ENCODE results near the gene FAM219B.

Gene FAM219B

GRCh38 chr15:74893627-74894026, 13.0 kb downstream of the FAM219B start:
- H3K4me1 ChIP-seq (ENCODE audit: insufficient read depth, poor library complexity, severe bottlenecking), result peaks cover 8% of the 10 kb centered on the region
- no peak overlapping the region for H3K4me3 ChIP-seq (ENCODE audit: severe bottlenecking)
- no peaks in the 10 kb centered on the region for H3K27me3 ChIP-seq (ENCODE audit: insufficient read depth, poor library complexity, severe bottlenecking)
- H3K36me3 ChIP-seq (ENCODE audit: low read depth), result peaks cover 42% of the 10 kb centered on the region
- DNase-seq (ENCODE audit: low spot score) (no peak), ATAC-seq (ENCODE audit: low read depth) (no peak)
- no peaks in the 10 kb centered on the region for H3K9me3 ChIP-seq (ENCODE audit: severe bottlenecking)
- no peak overlapping the region for H3K27ac ChIP-seq (ENCODE audit: poor library complexity, severe bottlenecking)
- TF ChIP-seq CTCF (IDR thresholded peaks at IDR 0.05; ENCODE audit: poor library complexity, severe bottlenecking), result no peak

GRCh38 chr15:74892931-74893330, 13.7 kb downstream of the FAM219B start:
- H3K27ac ChIP-seq (ENCODE audit: poor library complexity, severe bottlenecking), result no peak overlapping the region
- peaks cover 42% of the 10 kb centered on the region for H3K36me3 ChIP-seq (ENCODE audit: low read depth)
- no peak for DNase-seq (ENCODE audit: low spot score)
- TF ChIP-seq CTCF (IDR thresholded peaks at IDR 0.05; ENCODE audit: poor library complexity, severe bottlenecking), result no peak
- H3K9me3 ChIP-seq (ENCODE audit: severe bottlenecking), result no peaks in the 10 kb centered on the region
- no peak overlapping the region for H3K4me3 ChIP-seq (ENCODE audit: severe bottlenecking)
- no peak for ATAC-seq (ENCODE audit: low read depth)
- H3K27me3 ChIP-seq (ENCODE audit: insufficient read depth, poor library complexity, severe bottlenecking), result no peaks in the 10 kb centered on the region
- peaks cover 8% of the 10 kb centered on the region for H3K4me1 ChIP-seq (ENCODE audit: insufficient read depth, poor library complexity, severe bottlenecking)

- H3K4me3 ChIP-seq (ENCODE audit: severe bottlenecking), result no peak overlapping the region
- no peak for DNase-seq (ENCODE audit: low spot score)
- H3K27ac ChIP-seq (ENCODE audit: poor library complexity, severe bottlenecking), result no peak overlapping the region
- no peak for TF ChIP-seq CTCF (IDR thresholded peaks at IDR 0.05; ENCODE audit: poor library complexity, severe bottlenecking)
- H3K36me3 ChIP-seq (ENCODE audit: low read depth), result peaks cover 42% of the 10 kb centered on the region
- peaks cover 8% of the 10 kb centered on the region for H3K4me1 ChIP-seq (ENCODE audit: insufficient read depth, poor library complexity, severe bottlenecking)
- no peaks in the 10 kb centered on the region for H3K27me3 ChIP-seq (ENCODE audit: insufficient read depth, poor library complexity, severe bottlenecking)
- no peaks in the 10 kb centered on the region for H3K9me3 ChIP-seq (ENCODE audit: severe bottlenecking)
- ATAC-seq (ENCODE audit: low read depth), result no peak
Measured at GRCh38 chr15:74892313-74892712, 14.3 kb downstream of the FAM219B start.

- DNase-seq (ENCODE audit: low spot score), result no peak
- Histone ChIP-seq H3K4me1 (ENCODE audit: insufficient read depth, poor library complexity, severe bottlenecking) (peaks cover 8% of the 10 kb centered on the region), H3K9me3 (ENCODE audit: severe bottlenecking) (no peaks in the 10 kb centered on the region), H3K27me3 (ENCODE audit: insufficient read depth, poor library complexity, severe bottlenecking) (no peaks in the 10 kb centered on the region), H3K27ac (ENCODE audit: poor library complexity, severe bottlenecking) (no peak overlapping the region), H3K36me3 (ENCODE audit: low read depth) (peaks cover 33% of the 10 kb centered on the region), H3K4me3 (ENCODE audit: severe bottlenecking) (no peak overlapping the region)
- no peak for TF ChIP-seq CTCF (IDR thresholded peaks at IDR 0.05; ENCODE audit: poor library complexity, severe bottlenecking)
- ATAC-seq (ENCODE audit: low read depth), result no peak
Measured at GRCh38 chr15:74891469-74891868, 15.2 kb downstream of the FAM219B start.

GRCh38 chr15:74890665-74890960, 16.0 kb downstream of the FAM219B start:
- H3K4me3 ChIP-seq (ENCODE audit: severe bottlenecking), result peak overlapping the region; percentile 87
- peak overlapping the region; percentile 37 for H3K27ac ChIP-seq (ENCODE audit: poor library complexity, severe bottlenecking)
- no peak for DNase-seq (ENCODE audit: low spot score)
- H3K9me3 ChIP-seq (ENCODE audit: severe bottlenecking), result no peaks in the 10 kb centered on the region
- TF ChIP-seq CTCF (IDR thresholded peaks at IDR 0.05; ENCODE audit: poor library complexity, severe bottlenecking), result no peak
- no peaks in the 10 kb centered on the region for H3K27me3 ChIP-seq (ENCODE audit: insufficient read depth, poor library complexity, severe bottlenecking)
- H3K4me1 ChIP-seq (ENCODE audit: insufficient read depth, poor library complexity, severe bottlenecking), result peaks cover 8% of the 10 kb centered on the region
- peaks cover 30% of the 10 kb centered on the region for H3K36me3 ChIP-seq (ENCODE audit: low read depth)
- ATAC-seq (ENCODE audit: low read depth), result no peak; the same call in 2 of the 3 replicates
